ENCODE results near the gene ITPRID1.

- TF ChIP-seq POLR2A (IDR thresholded peaks at IDR 0.05) (no peak), CTCF (IDR thresholded peaks at IDR 0.05) (no peak), POLR2AphosphoS5 (IDR thresholded peaks at IDR 0.05) (no peak), EP300 (IDR thresholded peaks at IDR 0.05) (no peak)
These were observed 3.0 kb downstream of the ITPRID1 start for GRCh38 chr7:31516680-31517502.

Data from upper lobe of left lung (tissue), 4 donors.